GM12878 (cell line): ENCODE measurements around the gene BTG1. TPM values are rescaled to one million over a fixed set of nuclear protein-coding genes. Genes with fewer than 3 reads are reported as not detected.
A peak's percentile ranks its signal among the peaks of the same experiment; 100 is the strongest.

Source experiments
- BACH1 ChIP-seq: fragments of 450-650 bp; IDR thresholded peaks from 2 replicates; pipeline ENCODE4 v1.6.1; 2017; ENCODE audit warnings: mild to moderate bottlenecking, borderline replicate concordance
- BCL11A ChIP-seq: IDR thresholded peaks from 2 replicates; pipeline ENCODE4 v1.6.1; 2011; ENCODE audit warnings: low read depth, low read length
- CEBPB ChIP-seq, 2 experiments: fragments of 150-350 bp in 1 of 2; IDR thresholded peaks; 2 replicates each; pipeline ENCODE4 v1.6.1; 2012 to 2014; ENCODE audit warnings: low read depth in 2 of 2, low read length in 2 of 2, borderline replicate concordance in 1 of 2, inconsistent platforms in 1 of 2
- CHD1 ChIP-seq: IDR thresholded peaks from 2 replicates; pipeline ENCODE4 v1.6.1; 2012; ENCODE audit warnings: low read depth, low read length, improper control_type of control experiment
- FOXK2 ChIP-seq: fragments of 450-650 bp; IDR thresholded peaks from 2 replicates; pipeline ENCODE4 v1.6.1; 2017; ENCODE audit warnings: mild to moderate bottlenecking, moderate library complexity
- JUNB ChIP-seq: IDR thresholded peaks from 2 replicates; pipeline ENCODE4 v1.6.1; 2016; ENCODE audit warnings: antibody characterized with exemption, mild to moderate bottlenecking
- LARP7 ChIP-seq: fragments of 450-650 bp; IDR thresholded peaks from 2 replicates; pipeline ENCODE4 v1.6.1; 2017; ENCODE audit warnings: mild to moderate bottlenecking
- MEF2B ChIP-seq: fragments of 450-650 bp; IDR thresholded peaks from 2 replicates; pipeline ENCODE4 v1.6.1; 2018; ENCODE audit warnings: mild to moderate bottlenecking, moderate library complexity; ENCODE audit not compliant: partially characterized antibody, poor library complexity, severe bottlenecking
- MTA2 ChIP-seq: fragments of 450-650 bp; IDR thresholded peaks from 2 replicates; pipeline ENCODE4 v1.6.1; 2016; ENCODE audit warnings: low read depth, mild to moderate bottlenecking, moderate library complexity
- MXI1 ChIP-seq: fragments of 150-350 bp; IDR thresholded peaks from 2 replicates; pipeline ENCODE4 v1.6.1; 2011; ENCODE audit warnings: low read depth, mild to moderate bottlenecking, inconsistent platforms, low read length, improper control_type of control experiment
- RAD51 ChIP-seq: fragments of 450-650 bp; IDR thresholded peaks from 2 replicates; pipeline ENCODE4 v1.6.1; 2016; ENCODE audit warnings: moderate library complexity, mild to moderate bottlenecking, inconsistent platforms
- RB1 ChIP-seq: fragments of 450-650 bp; formaldehyde crosslinking; IDR thresholded peaks from 2 replicates; pipeline ENCODE4 v1.6.1; 2017; ENCODE audit warnings: mild to moderate bottlenecking, borderline replicate concordance
- TBL1XR1 ChIP-seq: IDR thresholded peaks from 2 replicates; pipeline ENCODE4 v1.6.1; 2012; ENCODE audit warnings: low read depth, low read length, improper control_type of control experiment
- ZNF274 ChIP-seq: IDR thresholded peaks from one replicate; pipeline ENCODE4 v1.8.0; 2011; ENCODE audit not compliant: insufficient read length, insufficient read depth
- polyA plus RNA-seq, 11 experiments: library from polyadenylated mRNA; depleted of rRNA in 4 of 11; unstranded in 6 of 11; stranded (reverse) in 5 of 11; fragments of >200 nt; fragmentation: Nextera tagmentation in 4 of 11; fragmentation: Illumina TruSeq in 1 of 11; extraction: Ambion mirVana in 4 of 11; extraction: Trizol in 1 of 11; gene quantifications; 1 replicate in 1 of 11; 2 replicates in 10 of 11; pipeline versions ENCODE4 v1.2.1 to v1.2.3, GENCODE V29; 2011 to 2016; ENCODE audit warnings: inconsistent platforms in 2 of 11, missing spikeins in 2 of 11, low read depth in 1 of 11
- total RNA-seq, 4 experiments: library from RNA; depleted of rRNA in 3 of 4; stranded (reverse); fragments of >200 nt in 3 of 4; fragmentation: Illumina TruSeq in 1 of 4; extraction: Trizol in 1 of 4; gene quantifications; 2 replicates each; pipeline versions ENCODE4 v1.2.1 to v1.2.3, GENCODE V29; 2013 to 2021
- TF ChIP-seq, protein P1 (sequence below): fragments of 450-650 bp; formaldehyde crosslinking; IDR thresholded peaks from 2 replicates; pipeline ENCODE4 v1.5.0; 2022; ENCODE audit warnings: mild to moderate bottlenecking, missing genetic modification characterization
- TF ChIP-seq, protein P2 (sequence below): fragments of 450-650 bp; IDR thresholded peaks from 2 replicates; pipeline ENCODE4 v1.6.1; 2018; ENCODE audit warnings: mild to moderate bottlenecking, low read depth, moderate library complexity; ENCODE audit not compliant: partially characterized antibody
- TF ChIP-seq, protein P3 (sequence below): IDR thresholded peaks from 2 replicates; pipeline ENCODE4 v1.6.1; 2012; ENCODE audit warnings: low read length, inconsistent platforms
- TF ChIP-seq, protein P4 (sequence below): fragments of 150-350 bp; IDR thresholded peaks from 2 replicates; pipeline ENCODE4 v1.6.1; 2014; ENCODE audit warnings: mild to moderate bottlenecking, low read depth, low read length
- TF ChIP-seq, protein P5 (sequence below): IDR thresholded peaks from 2 replicates; pipeline ENCODE4 v1.6.1; 2011; ENCODE audit warnings: low read depth, mild to moderate bottlenecking, low read length, moderate library complexity, borderline replicate concordance; ENCODE audit errors: extremely low read depth
- TF ChIP-seq, protein P6 (sequence below): fragments of 450-650 bp; IDR thresholded peaks from 2 replicates; pipeline ENCODE4 v1.6.1; 2016; ENCODE audit warnings: mild to moderate bottlenecking

Gene BTG1
- total and polyA plus RNA-seq, 10 of the 15 experiments (the other 5 are each of a cell fraction or from before 2014, with no cell fraction given) = 23.7 to 194 (median 56.4) TPM

DNA sequence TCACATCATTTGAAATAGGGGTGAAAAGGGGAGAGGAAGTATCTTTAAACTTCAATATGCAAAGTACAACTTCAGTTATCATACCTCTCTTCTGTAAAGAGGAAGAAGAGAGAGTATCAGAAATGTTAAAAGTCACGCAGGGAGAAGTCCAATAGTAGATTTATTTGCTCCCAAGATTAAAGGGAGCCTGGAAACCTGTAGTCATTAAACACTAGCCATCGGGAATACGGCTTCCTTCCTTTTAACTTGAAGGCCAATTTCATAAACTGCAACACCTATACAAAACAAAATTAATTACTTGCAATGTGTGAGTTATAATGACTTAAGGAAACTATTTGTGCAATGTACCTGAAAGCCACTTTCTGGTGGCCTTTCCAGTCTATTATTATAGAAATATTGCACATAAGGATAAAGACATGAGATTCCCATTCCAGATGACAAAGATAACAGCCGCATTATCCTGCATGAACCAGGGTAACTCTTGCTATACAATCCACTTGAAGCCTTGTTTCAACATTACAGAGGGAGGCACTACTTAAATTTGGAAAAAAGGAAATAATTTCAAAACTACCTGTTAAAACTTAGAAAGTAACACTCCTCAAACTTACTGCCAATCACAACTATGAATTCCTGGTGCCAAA, 4.6 kb downstream of the BTG1 start (continued):
- TF ChIP-seq, protein P1, sequence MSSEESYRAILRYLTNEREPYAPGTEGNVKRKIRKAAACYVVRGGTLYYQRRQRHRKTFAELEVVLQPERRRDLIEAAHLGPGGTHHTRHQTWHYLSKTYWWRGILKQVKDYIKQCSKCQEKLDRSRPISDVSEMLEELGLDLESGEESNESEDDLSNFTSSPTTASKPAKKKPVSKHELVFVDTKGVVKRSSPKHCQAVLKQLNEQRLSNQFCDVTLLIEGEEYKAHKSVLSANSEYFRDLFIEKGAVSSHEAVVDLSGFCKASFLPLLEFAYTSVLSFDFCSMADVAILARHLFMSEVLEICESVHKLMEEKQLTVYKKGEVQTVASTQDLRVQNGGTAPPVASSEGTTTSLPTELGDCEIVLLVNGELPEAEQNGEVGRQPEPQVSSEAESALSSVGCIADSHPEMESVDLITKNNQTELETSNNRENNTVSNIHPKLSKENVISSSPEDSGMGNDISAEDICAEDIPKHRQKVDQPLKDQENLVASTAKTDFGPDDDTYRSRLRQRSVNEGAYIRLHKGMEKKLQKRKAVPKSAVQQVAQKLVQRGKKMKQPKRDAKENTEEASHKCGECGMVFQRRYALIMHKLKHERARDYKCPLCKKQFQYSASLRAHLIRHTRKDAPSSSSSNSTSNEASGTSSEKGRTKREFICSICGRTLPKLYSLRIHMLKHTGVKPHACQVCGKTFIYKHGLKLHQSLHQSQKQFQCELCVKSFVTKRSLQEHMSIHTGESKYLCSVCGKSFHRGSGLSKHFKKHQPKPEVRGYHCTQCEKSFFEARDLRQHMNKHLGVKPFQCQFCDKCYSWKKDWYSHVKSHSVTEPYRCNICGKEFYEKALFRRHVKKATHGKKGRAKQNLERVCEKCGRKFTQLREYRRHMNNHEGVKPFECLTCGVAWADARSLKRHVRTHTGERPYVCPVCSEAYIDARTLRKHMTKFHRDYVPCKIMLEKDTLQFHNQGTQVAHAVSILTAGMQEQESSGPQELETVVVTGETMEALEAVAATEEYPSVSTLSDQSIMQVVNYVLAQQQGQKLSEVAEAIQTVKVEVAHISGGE = no peak
- TF ChIP-seq BACH1 (0 out of 2 replicates have a peak, but pooled peaks have one; percentile 28), MTA2 (no peak), MEF2B (no peak), FOXK2 (no peak), CHD1 (no peak), ZNF274 (no peak), RB1 (no peak), JUNB (no peak), TBL1XR1 (no peak), CEBPB (IDR thresholded peaks at IDR 0.05; ENCODE audit: borderline replicate concordance in 1 of 2, low read depth in 2 of 2, low read length in 2 of 2) (no peak), RAD51 (no peak), MXI1 (peak; percentile 26; the same call in 1 of the 2 replicates), LARP7 (no peak), BCL11A (no peak)
- TF ChIP-seq, protein P2, sequence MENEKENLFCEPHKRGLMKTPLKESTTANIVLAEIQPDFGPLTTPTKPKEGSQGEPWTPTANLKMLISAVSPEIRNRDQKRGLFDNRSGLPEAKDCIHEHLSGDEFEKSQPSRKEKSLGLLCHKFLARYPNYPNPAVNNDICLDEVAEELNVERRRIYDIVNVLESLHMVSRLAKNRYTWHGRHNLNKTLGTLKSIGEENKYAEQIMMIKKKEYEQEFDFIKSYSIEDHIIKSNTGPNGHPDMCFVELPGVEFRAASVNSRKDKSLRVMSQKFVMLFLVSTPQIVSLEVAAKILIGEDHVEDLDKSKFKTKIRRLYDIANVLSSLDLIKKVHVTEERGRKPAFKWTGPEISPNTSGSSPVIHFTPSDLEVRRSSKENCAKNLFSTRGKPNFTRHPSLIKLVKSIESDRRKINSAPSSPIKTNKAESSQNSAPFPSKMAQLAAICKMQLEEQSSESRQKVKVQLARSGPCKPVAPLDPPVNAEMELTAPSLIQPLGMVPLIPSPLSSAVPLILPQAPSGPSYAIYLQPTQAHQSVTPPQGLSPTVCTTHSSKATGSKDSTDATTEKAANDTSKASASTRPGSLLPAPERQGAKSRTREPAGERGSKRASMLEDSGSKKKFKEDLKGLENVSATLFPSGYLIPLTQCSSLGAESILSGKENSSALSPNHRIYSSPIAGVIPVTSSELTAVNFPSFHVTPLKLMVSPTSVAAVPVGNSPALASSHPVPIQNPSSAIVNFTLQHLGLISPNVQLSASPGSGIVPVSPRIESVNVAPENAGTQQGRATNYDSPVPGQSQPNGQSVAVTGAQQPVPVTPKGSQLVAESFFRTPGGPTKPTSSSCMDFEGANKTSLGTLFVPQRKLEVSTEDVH = no peak
- TF ChIP-seq, protein P3, sequence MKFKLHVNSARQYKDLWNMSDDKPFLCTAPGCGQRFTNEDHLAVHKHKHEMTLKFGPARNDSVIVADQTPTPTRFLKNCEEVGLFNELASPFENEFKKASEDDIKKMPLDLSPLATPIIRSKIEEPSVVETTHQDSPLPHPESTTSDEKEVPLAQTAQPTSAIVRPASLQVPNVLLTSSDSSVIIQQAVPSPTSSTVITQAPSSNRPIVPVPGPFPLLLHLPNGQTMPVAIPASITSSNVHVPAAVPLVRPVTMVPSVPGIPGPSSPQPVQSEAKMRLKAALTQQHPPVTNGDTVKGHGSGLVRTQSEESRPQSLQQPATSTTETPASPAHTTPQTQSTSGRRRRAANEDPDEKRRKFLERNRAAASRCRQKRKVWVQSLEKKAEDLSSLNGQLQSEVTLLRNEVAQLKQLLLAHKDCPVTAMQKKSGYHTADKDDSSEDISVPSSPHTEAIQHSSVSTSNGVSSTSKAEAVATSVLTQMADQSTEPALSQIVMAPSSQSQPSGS = 0 out of 2 replicates have a peak, but pooled peaks have one; percentile 4
- TF ChIP-seq, protein P4, sequence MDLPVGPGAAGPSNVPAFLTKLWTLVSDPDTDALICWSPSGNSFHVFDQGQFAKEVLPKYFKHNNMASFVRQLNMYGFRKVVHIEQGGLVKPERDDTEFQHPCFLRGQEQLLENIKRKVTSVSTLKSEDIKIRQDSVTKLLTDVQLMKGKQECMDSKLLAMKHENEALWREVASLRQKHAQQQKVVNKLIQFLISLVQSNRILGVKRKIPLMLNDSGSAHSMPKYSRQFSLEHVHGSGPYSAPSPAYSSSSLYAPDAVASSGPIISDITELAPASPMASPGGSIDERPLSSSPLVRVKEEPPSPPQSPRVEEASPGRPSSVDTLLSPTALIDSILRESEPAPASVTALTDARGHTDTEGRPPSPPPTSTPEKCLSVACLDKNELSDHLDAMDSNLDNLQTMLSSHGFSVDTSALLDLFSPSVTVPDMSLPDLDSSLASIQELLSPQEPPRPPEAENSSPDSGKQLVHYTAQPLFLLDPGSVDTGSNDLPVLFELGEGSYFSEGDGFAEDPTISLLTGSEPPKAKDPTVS = no peak
- TF ChIP-seq, protein P5, sequence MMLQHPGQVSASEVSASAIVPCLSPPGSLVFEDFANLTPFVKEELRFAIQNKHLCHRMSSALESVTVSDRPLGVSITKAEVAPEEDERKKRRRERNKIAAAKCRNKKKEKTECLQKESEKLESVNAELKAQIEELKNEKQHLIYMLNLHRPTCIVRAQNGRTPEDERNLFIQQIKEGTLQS = no peak
- TF ChIP-seq, protein P6, sequence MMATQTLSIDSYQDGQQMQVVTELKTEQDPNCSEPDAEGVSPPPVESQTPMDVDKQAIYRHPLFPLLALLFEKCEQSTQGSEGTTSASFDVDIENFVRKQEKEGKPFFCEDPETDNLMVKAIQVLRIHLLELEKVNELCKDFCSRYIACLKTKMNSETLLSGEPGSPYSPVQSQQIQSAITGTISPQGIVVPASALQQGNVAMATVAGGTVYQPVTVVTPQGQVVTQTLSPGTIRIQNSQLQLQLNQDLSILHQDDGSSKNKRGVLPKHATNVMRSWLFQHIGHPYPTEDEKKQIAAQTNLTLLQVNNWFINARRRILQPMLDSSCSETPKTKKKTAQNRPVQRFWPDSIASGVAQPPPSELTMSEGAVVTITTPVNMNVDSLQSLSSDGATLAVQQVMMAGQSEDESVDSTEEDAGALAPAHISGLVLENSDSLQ = no peak
